NCI-H526 treated with DMSO at 0.1 percent for 48 hours (cell line): Measurements from ENCODE around the gene ANKRD22.

Experiments
- DNase-seq: peaks from one replicate; lab custom pipeline; 2025; lab: John Stamatoyannopoulos, UW

ANKRD22 gene

GRCh38 chr10:88835096-88835909 lies 16.3 kb downstream of the ANKRD22 start:
- DNase-seq: peak; percentile 46

- no peak for DNase-seq
These were observed 17.9 kb downstream of the ANKRD22 start for GRCh38 chr10:88833723-88834122.

GRCh38 chr10:88833156-88833555 lies 18.5 kb downstream of the ANKRD22 start:
- no peak for DNase-seq

GRCh38 chr10:88832376-88832775 lies 19.3 kb downstream of the ANKRD22 start:
- DNase-seq: peak; percentile 81

- no peak for DNase-seq
These were observed 19.9 kb downstream of the ANKRD22 start for GRCh38 chr10:88831709-88832108.

GRCh38 chr10:88830643-88831268 lies 20.9 kb downstream of the ANKRD22 start:
- no peak for DNase-seq

GRCh38 chr10:88828310-88828709 lies 23.3 kb downstream of the ANKRD22 start:
- no peak for DNase-seq

GRCh38 chr10:88827671-88828070 lies 24.0 kb downstream of the ANKRD22 start:
- DNase-seq: no peak

- no peak for DNase-seq
These were observed 25.3 kb downstream of the ANKRD22 start for GRCh38 chr10:88826388-88826787.

GRCh38 chr10:88820748-88821401 lies 30.8 kb downstream of the ANKRD22 start:
- DNase-seq: no peak

GRCh38 chr10:88819290-88819689 lies 32.4 kb downstream of the ANKRD22 start:
- DNase-seq: no peak

- no peak for DNase-seq
These were observed 38.4 kb downstream of the ANKRD22 start for GRCh38 chr10:88813200-88813599.

- peak; percentile 70 for DNase-seq
These were observed 41.3 kb downstream of the ANKRD22 start for GRCh38 chr10:88810196-88810961.

- DNase-seq: no peak
These were observed 42.0 kb downstream of the ANKRD22 start for GRCh38 chr10:88809621-88810020.

GRCh38 chr10:88805924-88806323 lies 45.7 kb downstream of the ANKRD22 start:
- DNase-seq: no peak

GRCh38 chr10:88805361-88805760 lies 46.3 kb downstream of the ANKRD22 start:
- no peak for DNase-seq

- DNase-seq: no peak
These were observed 47.4 kb downstream of the ANKRD22 start for GRCh38 chr10:88804083-88804812.

GRCh38 chr10:88803641-88804040 lies 48.0 kb downstream of the ANKRD22 start:
- no peak for DNase-seq

GRCh38 chr10:88802523-88803285 lies 48.9 kb downstream of the ANKRD22 start, which contains the start of gene LIPM:
Gene LIPM (plus strand): TSS chr10:88802730. CDS start chr10:88802897, 167 bp downstream.
- no peak for DNase-seq
